OCI-LY1 (cell line): Measurements from ENCODE around the gene CORO2B.

Source experiments
- EZH2 ChIP-seq: fragments of 200-600 bp; sonication (generic), shearing (Covaris generic); IDR thresholded peaks from 2 replicates; pipeline ENCODE4 v1.8.0; 2017; ENCODE audit warnings: borderline replicate concordance, mixed run types, mild to moderate bottlenecking, antibody characterized with exemption, low read length, moderate library complexity, mixed read lengths
- TF ChIP-seq, protein P1 (sequence below): fragments of 200-600 bp; sonication (generic), shearing (Covaris generic); IDR thresholded peaks from 2 replicates; pipeline ENCODE4 v1.5.1; 2017; ENCODE audit warnings: mild to moderate bottlenecking, antibody characterized with exemption, low read length, moderate library complexity, mixed read lengths

GRCh38 chr15:68546318-68546717 is 32.5 kb upstream of the CORO2B start:
- TF ChIP-seq EZH2 = no peak
- TF ChIP-seq, protein P1, sequence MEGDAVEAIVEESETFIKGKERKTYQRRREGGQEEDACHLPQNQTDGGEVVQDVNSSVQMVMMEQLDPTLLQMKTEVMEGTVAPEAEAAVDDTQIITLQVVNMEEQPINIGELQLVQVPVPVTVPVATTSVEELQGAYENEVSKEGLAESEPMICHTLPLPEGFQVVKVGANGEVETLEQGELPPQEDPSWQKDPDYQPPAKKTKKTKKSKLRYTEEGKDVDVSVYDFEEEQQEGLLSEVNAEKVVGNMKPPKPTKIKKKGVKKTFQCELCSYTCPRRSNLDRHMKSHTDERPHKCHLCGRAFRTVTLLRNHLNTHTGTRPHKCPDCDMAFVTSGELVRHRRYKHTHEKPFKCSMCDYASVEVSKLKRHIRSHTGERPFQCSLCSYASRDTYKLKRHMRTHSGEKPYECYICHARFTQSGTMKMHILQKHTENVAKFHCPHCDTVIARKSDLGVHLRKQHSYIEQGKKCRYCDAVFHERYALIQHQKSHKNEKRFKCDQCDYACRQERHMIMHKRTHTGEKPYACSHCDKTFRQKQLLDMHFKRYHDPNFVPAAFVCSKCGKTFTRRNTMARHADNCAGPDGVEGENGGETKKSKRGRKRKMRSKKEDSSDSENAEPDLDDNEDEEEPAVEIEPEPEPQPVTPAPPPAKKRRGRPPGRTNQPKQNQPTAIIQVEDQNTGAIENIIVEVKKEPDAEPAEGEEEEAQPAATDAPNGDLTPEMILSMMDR = no peak
